Left renal pelvis (tissue), 4 donors: ENCODE measurements around the gene DCAF7. TPM values are rescaled to one million over a fixed set of nuclear protein-coding genes. Genes with fewer than 3 reads are reported as not detected.
A peak's percentile ranks its signal among the peaks of the same experiment; 100 is the strongest.

ENCODE experiments used
- DNase-seq, 4 donors: peaks; one replicate each; pipeline ENCODE4 v3.0.0-alpha.2; 2013; ENCODE audit warnings: low read depth in 4 of 4, low spot score in 3 of 4
- polyA plus RNA-seq, 4 donors: library from polyadenylated mRNA; unstranded; fragments of 120-200 nt; gene quantifications; one replicate each; pipeline ENCODE4 v1.2.1, GENCODE V29; 2013; ENCODE audit not compliant: insufficient read length in 4 of 4

DCAF7 gene
- polyA plus RNA-seq, 4 donors = 68.7 to 120 (median 110) TPM

DNA sequence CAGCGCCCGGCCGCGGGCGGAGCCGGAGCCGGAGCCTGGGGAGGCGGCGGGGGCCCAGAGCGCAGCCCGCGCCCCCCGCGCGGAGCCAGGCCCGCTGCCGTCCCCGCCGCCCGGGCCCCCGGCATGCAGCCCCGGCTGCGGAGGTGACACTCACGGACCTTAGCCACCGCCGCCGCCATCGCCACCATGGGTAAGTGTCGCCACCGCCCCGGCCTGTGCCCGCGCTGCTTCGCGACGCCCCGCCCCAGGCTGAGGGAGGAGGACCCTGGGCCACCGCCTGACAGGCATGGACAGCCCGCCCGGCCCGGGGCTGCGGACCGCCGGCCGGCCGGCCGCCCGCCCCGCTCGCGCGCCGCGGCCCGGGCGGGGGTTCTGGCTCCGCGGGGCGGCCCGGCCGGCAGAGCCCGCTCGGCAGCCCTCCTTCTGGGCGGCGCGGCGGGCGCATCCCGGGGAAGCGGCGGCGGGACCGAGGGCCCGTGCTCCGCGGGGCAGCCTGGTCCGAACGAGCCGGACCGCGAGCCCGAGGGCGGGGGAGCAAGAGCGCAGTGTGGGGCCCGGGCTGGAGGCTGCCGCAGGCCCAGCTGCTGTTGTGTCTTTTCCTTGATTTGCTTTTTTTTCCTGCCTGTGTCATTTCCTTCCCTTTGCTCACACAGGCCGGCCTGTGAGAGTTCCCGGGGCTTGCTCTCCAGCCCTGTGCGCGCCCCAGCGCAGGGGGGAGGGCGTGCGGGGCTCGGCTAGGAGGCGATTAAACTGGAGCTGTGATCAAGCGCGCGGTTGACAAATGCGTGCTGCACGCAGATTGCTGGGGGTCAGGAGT is 72.5 kb downstream of the DCAF7 start:
- peak in 1 of 4 donors; percentile 29 for DNase-seq

DNA sequence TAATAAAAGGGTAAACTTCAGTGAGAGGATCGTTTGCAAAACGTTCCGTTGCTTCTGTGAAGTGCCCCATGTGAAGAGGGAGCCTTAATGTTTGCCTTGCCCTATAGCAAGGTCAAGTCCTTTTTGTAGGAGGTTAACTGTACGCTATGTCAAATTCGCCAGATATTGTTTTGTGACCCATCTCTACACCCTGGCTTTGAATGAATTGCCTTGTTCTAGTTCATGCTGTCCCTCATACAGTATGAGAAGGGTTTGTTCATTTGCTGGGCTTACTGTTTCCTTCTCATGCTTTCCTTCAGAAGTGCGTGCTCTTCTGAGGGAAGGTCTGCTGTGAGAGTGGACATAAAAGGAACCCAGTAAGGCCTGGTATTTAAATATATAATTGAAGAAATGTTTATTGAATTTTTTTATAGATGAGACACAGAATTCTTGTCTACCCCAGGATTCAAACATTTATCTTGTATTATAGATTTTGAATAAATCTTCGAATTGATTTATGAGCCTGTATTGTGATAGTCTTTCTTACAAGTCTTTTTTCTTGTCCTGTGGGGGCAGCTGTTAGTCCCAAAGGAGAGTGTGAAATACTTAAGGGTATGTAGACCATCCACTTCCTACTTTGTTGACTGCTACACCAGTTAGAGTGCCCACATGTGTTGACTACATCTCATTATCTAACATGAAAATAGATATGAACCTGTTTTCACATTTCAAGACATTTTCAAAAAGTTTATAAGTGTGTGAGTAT is 73.7 kb downstream of the DCAF7 start:
- no peak for DNase-seq

DNA sequence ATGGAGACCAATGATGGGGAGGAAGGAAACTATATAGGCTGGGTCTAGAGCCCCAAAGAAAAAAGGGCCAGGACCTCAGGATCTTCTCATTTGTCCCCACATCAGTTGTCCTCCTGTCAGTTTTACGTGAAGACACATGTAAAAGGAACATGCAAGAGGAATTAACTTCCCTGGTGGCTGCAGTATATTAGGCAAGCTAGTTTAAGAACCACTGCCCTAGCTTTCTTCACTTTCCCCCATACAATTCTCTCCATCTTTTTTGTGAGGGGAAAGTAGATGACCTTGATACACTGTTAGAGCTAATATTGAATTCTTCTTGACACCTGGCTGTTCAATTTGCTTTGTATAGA is 74.2 kb downstream of the DCAF7 start:
- no peak for DNase-seq

DNA sequence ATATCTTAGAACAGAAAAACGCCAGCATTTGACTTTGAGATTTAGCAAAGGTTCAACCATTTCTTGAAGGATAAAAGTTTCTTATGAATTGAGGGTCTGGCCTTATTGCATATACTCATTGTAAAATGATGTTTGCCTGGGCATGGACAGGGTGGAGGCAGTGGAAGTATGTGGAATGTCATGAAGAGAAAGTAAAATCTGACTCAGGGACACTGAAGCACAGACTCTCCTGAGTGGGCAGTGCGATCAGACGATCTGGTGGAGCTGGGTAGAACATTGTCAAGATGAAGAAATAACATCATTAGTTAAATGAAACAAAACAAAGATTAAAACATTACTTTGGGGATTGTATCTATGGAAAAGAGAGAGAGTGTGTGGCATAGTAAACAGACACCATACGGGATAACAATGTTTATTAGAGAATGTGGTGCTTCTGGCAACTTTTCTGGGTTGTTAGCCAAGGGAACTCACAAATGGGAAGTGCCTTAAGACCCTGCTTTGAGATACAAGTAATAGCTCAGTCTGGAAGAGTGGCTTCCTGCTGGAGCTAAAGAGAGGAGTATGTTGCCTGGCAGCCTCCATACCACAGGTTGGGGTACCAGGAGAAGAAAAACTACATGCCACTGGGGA is 76.4 kb downstream of the DCAF7 start:
- DNase-seq = no peak

DNA sequence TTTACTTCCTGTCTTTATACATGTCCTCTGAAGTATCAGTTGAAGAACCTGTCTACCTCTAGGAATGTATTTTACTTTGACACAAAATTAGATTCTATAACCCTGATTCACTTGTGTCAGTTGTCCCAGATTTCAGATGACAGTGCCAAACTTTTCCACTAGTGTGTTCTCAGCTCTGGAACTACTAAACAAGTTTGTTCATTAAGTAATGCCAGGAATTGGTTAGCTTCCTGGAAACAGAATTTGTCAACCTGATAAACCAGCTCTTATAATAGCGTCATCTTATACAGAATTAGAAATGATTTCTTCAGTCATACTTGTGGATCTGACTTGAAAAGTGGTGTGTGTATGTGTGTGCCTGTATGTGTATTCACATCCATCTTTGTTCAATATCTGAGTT is 79.3 kb downstream of the DCAF7 start:
- no peak for DNase-seq

DNA sequence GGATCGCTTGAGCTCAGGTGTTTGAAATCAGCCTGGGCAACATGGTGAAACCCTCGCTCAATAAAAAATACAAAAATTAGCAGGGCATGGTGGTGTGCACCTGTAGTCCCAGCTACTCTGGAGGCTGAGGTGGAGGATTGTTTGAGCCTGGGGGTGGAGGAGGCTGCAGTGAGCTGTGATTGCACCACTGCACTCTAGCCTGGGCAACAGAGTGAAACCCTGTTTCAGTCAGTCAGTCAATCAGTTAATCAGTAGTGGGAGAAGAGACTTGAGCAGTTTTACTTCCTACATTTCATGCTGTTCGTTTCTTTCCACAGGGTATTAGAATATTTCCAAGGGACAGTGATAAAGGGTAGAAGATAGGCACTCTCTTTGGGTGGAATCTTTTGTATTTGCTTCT is 80.8 kb downstream of the DCAF7 start:
- DNase-seq = no peak

DNA sequence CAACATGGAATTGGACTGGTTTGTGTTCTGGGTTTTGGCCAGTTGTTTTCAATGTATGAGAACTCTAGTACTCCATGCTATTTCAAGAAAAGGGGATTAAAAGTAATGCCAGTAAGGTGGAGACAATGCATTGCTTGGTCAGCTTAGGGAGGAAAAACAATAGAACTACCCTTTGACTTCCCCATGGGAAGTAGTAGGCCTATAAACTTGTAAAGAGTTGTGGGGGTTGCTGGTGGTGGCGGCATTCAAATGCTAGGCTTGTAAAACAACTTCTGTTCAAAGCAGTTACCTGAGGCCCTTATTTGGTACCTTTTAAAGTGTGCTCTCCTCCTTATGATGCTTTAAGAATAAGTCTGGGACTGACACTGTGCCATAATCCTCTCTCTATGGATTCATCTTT is 81.3 kb downstream of the DCAF7 start:
- DNase-seq = no peak

DNA sequence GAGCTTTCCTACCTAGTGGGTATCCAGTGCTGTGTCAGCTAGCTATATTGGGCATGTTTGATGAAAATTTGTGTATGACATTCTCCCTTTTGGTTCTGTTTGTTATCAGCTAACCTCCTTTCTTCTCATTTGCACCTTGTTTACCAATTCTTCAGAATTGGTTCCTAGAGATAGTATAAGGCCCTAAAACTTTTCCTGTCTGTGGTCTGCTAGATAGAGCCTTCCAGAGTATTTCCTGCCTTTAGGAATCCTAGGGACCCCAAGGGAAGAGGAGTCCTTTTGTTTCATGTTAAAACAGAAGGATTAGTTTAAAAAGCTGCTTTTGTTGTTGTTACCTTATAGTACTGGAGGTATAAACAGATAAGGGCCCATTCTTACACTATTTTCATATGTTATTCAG is 83.5 kb downstream of the DCAF7 start:
- DNase-seq = no peak

DNA sequence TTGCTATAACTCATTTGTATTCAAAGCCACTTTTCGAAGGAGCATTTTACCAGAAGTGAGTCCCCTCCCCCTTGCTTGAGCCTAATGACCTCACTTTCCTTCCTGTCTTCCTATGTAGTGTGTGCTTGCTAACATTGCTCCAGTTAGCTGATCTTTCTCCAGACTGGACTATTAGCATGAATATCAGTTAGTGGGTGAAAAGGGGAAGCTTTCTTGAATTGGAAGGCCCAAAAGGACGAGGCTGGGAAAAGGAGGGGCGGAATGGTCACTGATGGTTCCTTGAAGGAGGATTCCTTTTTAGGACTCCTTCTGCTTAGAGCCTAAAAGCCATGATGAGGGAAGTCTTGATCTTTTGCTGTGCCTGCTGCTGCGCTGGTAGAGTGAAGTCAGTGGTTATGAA is 83.9 kb downstream of the DCAF7 start:
- DNase-seq = no peak

DNA sequence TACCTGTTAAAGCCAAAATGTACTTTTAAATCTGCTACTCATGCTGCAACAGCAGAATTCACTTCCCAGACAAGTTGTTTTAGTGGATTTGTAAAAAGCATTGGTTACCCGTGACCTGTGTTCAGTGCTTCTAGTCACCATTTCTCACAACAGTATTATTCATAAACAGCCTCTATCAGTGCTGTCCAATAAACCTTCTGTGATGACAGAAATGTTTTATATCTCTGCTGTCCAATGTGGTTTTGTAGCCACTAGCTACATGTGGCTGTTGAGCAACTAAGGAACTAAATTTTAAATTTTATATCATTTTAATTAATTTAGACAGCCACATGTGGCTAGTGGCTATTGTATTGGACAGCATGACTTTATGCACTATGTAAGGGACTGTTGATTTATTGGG is 84.5 kb downstream of the DCAF7 start:
- DNase-seq = no peak

DNA sequence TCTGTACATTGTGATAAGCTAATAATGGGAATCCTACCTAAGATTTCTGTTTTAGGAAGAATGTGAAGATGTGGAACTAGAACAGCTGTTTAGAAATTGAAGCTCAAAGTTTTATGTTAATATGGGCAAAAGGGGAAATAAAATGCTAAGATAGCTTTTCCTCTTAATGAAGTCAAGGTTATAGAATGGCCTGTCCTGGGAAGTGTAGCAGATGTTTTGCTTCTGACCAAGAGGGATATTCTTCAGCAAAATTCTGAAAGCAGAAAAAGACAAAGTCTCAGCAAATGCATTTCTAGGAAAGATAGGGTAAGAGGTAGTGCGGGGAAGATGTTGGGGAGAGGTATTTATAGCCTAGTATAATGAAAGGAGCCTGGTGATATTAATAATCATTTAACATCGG is 85.0 kb downstream of the DCAF7 start:
- no peak for DNase-seq

DNA sequence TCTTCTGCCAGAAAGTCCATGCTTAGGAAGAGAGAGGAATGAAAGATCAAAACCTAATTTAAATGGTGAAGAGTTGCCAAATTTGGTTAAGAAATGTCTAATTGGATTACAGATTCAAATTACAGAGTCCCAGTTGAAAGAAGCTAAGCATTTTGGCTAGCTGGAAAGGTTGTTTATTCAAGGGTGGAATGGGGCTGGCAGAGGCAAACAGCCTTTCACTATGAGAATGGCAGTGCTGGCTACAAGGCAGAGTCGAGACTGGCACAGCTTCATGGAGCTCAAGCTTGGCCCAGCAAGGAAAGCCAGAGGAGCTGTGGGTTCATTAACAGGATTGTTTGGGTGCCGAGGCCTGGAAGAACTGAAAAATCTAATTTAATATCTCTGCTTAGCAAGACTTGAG is 85.5 kb downstream of the DCAF7 start:
- no peak for DNase-seq

DNA sequence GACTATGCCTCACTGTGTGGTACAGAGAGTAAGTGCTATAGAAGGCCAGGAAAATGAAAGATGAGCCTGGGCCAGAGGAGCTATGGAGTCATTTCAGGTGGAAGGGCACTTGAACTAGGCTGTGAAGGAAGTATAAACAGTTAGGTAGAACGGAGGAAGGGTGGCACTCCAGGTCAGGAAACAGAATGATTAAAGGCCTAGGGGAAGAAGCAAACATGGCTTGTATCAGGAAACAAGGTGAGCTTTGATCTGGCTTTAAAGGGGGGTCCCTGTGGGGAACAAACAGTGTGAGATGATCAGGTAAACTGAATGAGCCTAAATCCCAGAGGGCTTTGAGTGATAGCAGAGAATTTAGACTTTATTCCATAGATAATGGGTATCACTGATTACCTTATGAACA is 88.8 kb downstream of the DCAF7 start:
- DNase-seq = no peak

DNA sequence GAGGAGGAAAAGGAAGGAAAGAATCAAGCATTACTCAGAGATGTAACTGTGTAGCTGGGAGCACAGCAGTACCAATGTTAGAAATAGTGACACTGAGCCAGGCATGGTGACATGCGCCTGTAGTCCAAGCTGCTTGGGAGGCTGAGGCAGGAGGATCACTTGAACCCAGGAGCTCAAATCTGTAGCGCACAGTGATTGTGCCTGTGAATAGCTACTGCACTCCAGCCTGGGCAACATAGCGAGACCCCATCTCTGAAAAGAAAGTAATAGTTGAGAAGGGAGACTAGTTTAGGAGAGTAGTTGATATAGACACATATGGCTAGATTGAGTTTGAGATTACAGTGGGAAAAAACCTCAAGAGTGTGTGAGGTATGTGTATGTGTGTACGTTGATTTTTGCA is 89.8 kb downstream of the DCAF7 start:
- DNase-seq = no peak

DNA sequence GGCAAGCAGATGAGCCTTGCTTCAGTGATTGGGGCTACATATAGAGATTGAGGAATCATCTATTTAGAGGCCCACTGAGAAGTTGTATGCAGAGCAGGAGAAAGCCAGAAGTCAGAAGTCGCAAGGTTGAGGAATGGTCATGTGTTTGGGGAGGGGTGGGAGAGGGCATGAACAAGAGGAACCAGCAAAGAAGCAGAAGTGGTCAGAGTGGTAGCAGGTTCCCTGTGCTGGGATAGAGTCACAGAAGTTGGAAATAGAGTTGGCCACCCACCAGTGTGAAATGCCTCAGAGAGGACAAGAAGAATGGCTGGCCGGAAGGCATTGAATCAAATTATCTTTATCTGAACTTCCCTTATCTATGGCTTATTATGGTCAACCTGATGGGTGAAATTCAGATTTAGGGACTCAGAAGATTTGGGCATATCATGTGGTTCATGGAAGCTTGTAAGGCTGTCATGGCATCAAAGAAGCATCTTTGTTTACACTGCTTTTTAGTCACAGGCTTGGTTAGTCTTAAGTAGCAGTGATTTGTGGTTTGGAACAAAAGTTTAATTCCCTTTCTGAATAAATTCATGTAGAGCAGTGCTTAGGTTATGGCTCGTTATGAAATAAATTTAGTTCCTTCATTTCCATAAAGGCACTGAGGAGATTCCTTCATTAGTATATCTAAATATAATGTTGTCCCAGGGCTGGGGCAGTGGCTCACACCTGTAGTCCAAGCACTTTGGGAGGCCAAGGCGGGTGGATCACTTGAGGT is 91.6 kb downstream of the DCAF7 start:
- DNase-seq = no peak

Other genes with a start within 250 kb of the DCAF7 start
- 10 to 100 TPM in 3 of 4 donors, 1 to 10 TPM in 1; 5.6 to 35.5 (median 25.6) TPM for gene CYB561, start 104.2 kb upstream of the DCAF7 start, polyA plus RNA-seq
- gene ACE, start 73.4 kb upstream of the DCAF7 start, polyA plus RNA-seq = 10 to 100 TPM in 3 of 4 donors, 1 to 10 TPM in 1; 3.5 to 18.2 (median 14.8) TPM
- 1 to 10 TPM in 2 of 4 donors, under 1 TPM in 2; 0.07 to 2.5 (median 0.98) TPM for gene KCNH6, start 27.1 kb upstream of the DCAF7 start, polyA plus RNA-seq
- 10 to 100 TPM; 13.6 to 28.2 (median 25.7) TPM for gene TACO1, start 50.4 kb downstream of the DCAF7 start, polyA plus RNA-seq
- gene MAP3K3, start 71.9 kb downstream of the DCAF7 start, polyA plus RNA-seq = 10 to 100 TPM; 27.5 to 40.8 (median 30.4) TPM
- 10 to 100 TPM; 20.0 to 37.0 (median 23.2) TPM for gene LIMD2, start 149.6 kb downstream of the DCAF7 start, polyA plus RNA-seq
- gene STRADA, start 191.3 kb downstream of the DCAF7 start, polyA plus RNA-seq = 10 to 100 TPM; 36.6 to 73.5 (median 44.7) TPM
- gene CCDC47, start 223.1 kb downstream of the DCAF7 start, polyA plus RNA-seq = 100 to 1,000 TPM in 2 of 4 donors, 10 to 100 TPM in 2; 60.3 to 120 (median 105) TPM
- gene DDX42, start 223.7 kb downstream of the DCAF7 start, polyA plus RNA-seq = 100 to 1,000 TPM; 155 to 200 (median 186) TPM